ENCODE results near the gene RANBP1.
"Not testable (repeated sequence)": the region's sequence is repeated elsewhere in the genome, so short reads cannot be mapped to it uniquely, and the experiment has no call there.

Gene RANBP1

GRCh38 chr22:20155330-20156041 lies 39.6 kb downstream of the RANBP1 start:
- peak in 1 of 2 experiments; percentile 64 for DNase-seq

DNA sequence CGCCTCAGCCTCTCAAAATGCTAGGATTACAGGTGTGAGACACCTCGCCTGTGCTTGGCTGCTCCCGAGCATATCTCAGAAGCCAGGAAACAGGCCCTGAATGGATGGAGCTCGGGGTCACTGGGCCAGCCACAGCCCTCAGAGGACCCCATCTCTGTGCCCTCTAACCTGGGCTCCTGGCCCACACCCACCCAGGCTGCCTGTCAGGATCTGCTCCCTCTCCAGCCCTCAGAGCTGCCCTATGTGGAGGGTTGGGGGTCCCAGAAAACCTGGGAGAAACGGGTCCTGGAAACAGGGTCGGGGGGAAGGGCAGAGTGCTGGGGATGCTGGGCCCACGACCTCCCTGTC lies 40.1 kb downstream of the RANBP1 start:
- no peak for DNase-seq

GRCh38 chr22:20156611-20157429 lies 40.9 kb downstream of the RANBP1 start:
- peak; percentile 60 to 87 for DNase-seq

DNA sequence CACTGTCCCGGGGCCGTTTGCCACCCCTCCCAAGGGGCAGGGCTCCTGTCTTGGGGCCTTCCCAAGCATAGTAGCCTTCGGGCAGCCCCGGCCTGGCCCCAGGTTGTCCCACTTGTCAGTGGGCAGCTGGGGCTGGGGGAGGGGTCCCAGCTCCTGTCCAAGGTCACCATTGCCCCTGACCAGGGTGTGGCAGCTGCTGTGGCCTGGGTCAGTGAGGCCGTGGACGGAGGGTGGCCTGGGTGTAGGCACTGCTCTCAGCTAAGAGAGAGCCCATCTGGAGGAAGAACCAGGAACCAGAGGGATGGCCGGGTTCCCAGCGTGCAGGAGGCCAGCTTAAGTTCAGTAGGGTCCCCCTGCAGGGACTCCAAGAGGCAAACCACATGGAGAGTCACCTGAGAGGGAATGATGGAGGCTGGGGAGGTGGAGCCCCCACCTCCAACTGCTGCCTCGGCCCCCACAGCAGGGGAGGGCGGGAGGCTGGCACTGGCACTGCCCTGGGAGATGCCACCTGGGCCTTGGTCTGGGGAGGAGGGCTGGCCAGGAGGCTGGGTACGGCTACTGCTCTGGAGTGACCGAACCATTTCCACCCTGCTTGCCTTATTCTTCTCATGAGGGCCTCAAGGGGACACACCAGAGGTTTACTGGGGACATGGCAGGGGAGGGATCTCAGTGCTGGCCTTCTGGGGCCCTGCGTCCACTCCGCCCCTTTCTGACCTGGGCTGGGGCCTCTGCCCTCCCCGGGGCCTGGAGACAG lies 41.7 kb downstream of the RANBP1 start:
- no peak for DNase-seq

- no peak for DNase-seq
These were observed 42.6 kb downstream of the RANBP1 start for GRCh38 chr22:20158391-20159036.

GRCh38 chr22:20159076-20159475 lies 43.2 kb downstream of the RANBP1 start:
- no peak for DNase-seq

DNA sequence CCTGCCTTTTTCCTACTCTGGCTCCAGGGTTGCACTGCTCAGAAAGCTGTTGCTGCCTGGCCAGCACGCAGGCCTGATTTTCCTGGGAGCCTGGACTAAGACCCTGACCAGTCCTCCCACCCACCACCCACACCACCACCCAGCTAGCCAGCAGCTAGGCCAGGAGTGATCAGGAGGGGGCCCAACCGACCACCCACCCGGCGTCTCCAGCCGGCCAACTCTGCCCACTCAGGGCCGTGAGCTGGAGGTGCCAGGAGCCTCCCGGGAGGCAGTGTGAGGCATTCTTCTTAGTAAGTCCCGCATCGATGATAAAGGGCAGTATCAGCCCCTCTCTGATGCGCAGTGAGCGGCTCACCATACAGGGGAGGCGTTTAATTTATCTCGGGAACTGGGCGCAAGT lies 43.6 kb downstream of the RANBP1 start:
- not testable (repeated sequence) for DNase-seq

DNA sequence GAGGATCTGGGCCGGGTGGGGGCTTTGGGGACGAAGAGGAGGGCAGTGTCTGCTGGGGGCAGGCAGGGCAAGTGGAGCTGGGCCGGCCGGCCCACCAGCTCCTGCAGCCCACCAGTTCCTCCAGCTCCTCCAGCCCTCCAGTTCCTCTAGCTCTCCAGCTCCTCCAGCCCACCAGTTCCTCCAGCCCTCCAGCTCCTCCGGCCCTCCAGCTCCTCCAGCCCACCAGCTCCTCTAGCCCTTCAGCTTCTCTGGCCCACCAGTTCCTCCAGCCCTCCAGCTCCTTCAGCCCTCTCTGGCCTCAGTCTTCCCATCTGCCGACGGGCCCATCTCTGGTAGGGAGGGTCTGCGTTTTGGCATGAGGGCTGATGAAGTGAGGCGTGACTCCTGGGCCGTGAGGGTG lies 44.1 kb downstream of the RANBP1 start:
- DNase-seq: no peak

DNA sequence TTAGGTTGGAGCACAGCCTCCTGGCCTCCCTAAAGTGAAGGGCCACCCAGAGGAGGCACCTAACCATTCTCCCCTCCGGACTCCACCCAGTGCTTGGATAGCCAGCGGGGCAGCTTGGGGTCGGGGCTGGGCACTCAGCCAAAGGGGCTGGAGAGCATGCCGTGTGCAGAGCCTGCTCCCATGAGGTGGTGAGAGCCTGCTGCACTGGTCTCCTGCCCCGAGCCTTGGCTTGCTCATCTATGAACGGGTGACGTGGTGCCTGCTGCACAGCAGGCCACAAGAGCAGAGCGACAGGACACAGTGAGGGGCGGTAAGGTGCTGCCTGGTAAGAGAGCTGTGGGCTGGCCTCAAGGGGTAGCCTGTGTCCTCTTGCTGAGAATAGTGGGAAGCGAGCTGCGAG lies 49.0 kb downstream of the RANBP1 start:
- DNase-seq: no peak

DNA sequence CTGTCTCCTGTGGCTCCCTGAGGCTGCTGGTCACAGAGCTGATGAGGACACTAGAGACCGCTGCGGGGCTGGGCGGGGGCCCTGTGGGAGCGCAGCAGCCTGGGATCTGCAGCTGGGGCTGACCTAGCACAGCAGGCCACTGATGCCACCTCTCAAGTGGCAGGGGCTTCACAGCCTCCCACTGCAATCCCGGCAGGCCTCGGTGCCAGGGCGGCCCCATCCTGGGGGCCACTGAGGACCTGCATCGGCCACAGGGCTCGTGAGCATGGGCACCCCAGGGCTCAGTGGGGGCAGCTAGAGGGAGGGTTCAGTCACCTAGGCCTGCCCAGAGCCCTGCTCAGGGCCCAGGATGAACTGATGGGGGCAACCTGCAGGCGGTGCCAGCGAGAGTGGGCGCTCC lies 49.5 kb downstream of the RANBP1 start:
- DNase-seq: no peak

GRCh38 chr22:20165913-20166312 lies 50.0 kb downstream of the RANBP1 start:
- DNase-seq: no peak

DNA sequence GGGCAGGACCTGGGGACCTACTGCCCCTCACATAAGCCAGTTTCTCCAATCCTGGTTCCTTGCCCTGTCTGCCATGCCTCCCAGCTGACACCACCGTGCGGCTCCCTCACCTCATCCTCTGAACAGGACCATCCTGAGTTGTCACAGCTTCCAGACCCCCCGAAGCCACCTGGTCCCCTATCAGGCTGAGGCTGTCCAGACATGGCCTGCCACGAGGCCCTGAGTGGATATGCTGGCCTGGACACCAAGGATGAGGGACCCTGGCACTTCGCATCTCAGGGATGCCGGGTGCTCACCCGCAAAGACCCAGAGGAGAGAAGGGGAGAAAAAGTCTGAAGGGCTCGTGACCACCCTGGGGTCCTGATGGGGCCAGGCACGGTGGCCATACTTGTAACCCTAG lies 50.8 kb downstream of the RANBP1 start:
- no peak for DNase-seq

- DNase-seq: no peak
These were observed 51.9 kb downstream of the RANBP1 start for GRCh38 chr22:20167643-20168322.

GRCh38 chr22:20169253-20169822 lies 53.4 kb downstream of the RANBP1 start:
- DNase-seq: no peak

DNA sequence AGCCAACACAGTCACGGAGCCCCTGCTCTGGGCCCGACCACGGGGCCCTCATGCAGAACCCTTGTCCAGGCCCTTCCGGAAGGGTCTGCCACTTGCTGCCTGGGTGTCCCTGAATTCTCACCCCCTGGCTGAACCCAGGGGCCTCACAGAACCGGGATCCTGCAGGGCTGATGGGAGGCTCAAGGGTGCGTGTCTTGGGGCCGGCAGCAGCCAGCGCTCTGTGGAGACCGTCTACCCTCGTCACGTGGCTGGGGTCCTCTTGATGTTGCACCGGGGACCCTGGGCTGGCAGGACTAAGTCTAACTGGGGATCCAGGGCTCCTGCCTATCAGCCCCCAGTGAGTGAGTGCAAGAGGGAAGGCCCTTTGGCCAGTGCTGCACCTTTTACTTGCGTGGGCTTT lies 54.3 kb downstream of the RANBP1 start:
- no peak for DNase-seq

GRCh38 chr22:20171288-20172140 lies 55.6 kb downstream of the RANBP1 start:
- no peak for DNase-seq

- DNase-seq: no peak
These were observed 56.3 kb downstream of the RANBP1 start for GRCh38 chr22:20172141-20172613.

DNA sequence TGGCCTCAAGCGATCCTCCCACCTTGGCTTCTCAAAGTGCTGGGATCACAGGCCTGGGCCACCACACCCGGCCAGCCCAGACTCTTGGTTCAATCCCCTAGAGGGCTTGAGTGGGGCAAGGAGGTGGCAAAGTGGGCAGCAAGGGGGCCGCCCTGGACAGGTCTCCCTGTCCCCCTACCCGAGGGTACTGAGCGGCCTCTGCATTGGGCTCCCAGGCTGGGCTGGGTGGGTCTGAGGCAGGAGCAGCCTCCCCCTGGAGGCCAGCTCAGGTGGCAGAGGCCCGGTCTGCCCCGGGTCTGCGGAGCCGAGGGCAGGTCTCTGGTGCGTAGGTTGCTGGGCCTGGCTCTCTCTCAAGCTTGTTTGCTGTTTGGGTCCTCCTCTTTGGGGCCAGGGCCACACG lies 57.3 kb downstream of the RANBP1 start:
- no peak for DNase-seq

DNA sequence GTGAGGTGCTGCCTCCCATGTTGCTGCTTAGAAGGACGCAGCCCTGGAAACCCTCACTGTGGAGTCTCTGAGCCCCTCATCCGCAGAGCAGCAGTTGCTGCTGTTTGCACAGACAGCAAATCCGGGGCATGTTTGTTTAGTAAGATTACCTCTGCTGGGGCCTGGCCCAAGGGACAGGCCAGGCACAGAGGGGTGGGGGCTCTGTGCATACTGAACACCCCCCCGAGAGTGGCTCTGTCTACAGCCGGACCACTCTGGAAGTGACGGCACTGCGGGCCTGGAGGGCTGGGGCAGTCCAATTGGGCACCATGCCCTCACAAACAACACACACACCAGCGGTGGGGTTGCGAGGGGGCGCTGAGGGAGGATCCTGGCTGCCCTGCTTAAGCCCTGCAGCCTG lies 57.9 kb downstream of the RANBP1 start:
- no peak for DNase-seq

DNA sequence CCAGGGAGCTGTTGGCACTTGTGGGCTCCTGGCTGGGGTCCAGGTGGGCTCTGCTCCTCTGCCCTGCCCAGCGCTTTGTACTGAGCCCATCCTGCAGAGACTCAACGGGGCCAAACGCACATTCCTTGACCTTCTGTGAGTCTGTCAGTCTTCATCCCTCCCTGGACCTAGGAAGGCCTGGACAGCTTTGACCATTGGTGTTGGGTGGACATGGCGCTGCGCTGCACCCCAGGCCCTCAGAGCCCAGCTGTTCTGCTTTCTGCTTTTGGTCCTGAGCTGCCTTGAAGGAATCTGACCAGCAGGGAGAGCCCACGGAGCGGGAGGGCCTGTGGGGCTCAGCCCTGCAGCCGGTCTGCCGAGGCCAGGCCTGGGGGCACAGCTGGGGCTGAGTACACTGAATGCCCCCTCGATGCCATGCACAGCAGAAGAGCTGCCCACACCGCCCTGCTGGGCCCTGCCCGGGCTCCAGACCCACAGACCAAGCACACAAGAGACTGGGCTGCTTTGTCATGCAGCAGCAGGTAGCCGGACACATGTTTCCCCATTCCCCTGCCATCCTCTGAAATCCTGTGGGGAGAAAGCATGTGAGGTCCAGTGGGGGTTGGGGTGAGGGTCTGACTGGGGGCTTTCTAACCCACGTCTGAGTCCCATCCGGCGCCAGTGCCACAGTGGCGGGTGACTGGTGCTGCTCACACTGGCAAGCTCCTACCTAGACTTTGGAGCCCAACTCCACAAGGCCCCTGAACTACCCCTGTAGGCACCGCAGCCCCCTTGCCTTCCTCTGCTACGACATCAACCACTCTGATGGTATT lies 59.1 kb downstream of the RANBP1 start:
- DNase-seq: peak in 1 of 2 experiments; percentile 32
